NCI-H345 treated with DMSO at 0.1 percent for 48 hours (cell line): ENCODE data around the gene KCNK3.
"Not testable (repeated sequence)": the region's sequence is repeated elsewhere in the genome, so short reads cannot be mapped to it uniquely, and the experiment has no call there.

Experiments
- DNase-seq: peaks from one replicate; lab custom pipeline; 2025; ENCODE audit not compliant: unreplicated experiment; lab: John Stamatoyannopoulos, UW

KCNK3 gene

GRCh38 chr2:26665296-26665695, 27.2 kb upstream of the KCNK3 start:
- DNase-seq, result not testable (repeated sequence)

GRCh38 chr2:26666671-26667070, 25.9 kb upstream of the KCNK3 start:
- DNase-seq, result no peak

GRCh38 chr2:26668041-26668440, 24.5 kb upstream of the KCNK3 start:
- DNase-seq, result no peak

GRCh38 chr2:26668856-26669750, 23.4 kb upstream of the KCNK3 start:
- DNase-seq, result no peak

GRCh38 chr2:26670171-26670570, 22.4 kb upstream of the KCNK3 start:
- no peak for DNase-seq

- DNase-seq, result no peak
Measured at GRCh38 chr2:26670931-26671460, 21.5 kb upstream of the KCNK3 start.

GRCh38 chr2:26671691-26672090, 20.8 kb upstream of the KCNK3 start:
- DNase-seq, result no peak

GRCh38 chr2:26672112-26672817, 20.3 kb upstream of the KCNK3 start:
- DNase-seq, result no peak

GRCh38 chr2:26672818-26673393, 19.6 kb upstream of the KCNK3 start:
- no peak for DNase-seq

GRCh38 chr2:26674002-26674751, 18.3 kb upstream of the KCNK3 start:
- no peak for DNase-seq

GRCh38 chr2:26674771-26675170, 17.8 kb upstream of the KCNK3 start:
- DNase-seq, result no peak

GRCh38 chr2:26675651-26676255, 16.8 kb upstream of the KCNK3 start:
- DNase-seq, result no peak

- DNase-seq, result no peak
Measured at GRCh38 chr2:26678035-26678434, 14.5 kb upstream of the KCNK3 start.

- no peak for DNase-seq
Measured at GRCh38 chr2:26679867-26680266, 12.7 kb upstream of the KCNK3 start.

GRCh38 chr2:26681656-26682055, 10.9 kb upstream of the KCNK3 start:
- DNase-seq, result no peak

- no peak for DNase-seq
Measured at GRCh38 chr2:26682155-26682554, 10.4 kb upstream of the KCNK3 start.

- no peak for DNase-seq
Measured at GRCh38 chr2:26683583-26683982, 8.9 kb upstream of the KCNK3 start.

GRCh38 chr2:26685341-26685740, 7.2 kb upstream of the KCNK3 start:
- no peak for DNase-seq

GRCh38 chr2:26685989-26686839, 6.3 kb upstream of the KCNK3 start:
- DNase-seq, result peak; percentile 39

- peak; percentile 78 for DNase-seq
Measured at GRCh38 chr2:26687328-26687727, 5.2 kb upstream of the KCNK3 start.
